ENCODE results near the gene UNC5C.
A peak's percentile ranks its signal among the peaks of the same experiment; 100 is the strongest.

The UNC5C gene

GRCh38 chr4:95548738-95549245 lies at the start of gene UNC5C:
TSS of gene UNC5C (minus strand) at chr4:95548973.
- ATAC-seq (no peak), DNase-seq (no peak)

DNA sequence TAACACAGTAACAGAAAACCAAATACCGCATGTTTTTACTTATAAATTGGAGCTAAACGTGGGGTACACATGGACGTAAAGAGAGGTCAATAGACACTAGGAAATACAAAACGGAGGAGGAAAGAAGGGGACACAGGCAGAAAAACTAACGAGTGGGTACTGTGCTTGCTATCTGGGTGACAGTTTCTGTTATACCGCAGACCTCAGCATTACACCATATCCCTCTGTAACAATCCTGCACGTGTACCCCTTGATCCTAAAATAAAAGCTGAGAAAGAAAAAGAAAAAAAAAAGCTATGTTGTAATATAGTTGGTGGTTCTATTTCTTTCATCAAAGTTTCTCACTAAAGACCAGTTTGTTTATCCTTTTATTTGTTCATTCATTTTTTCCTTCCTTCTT lies 47.9 kb upstream of the UNC5C start:
- DNase-seq = no peak
- no peak for ATAC-seq

GRCh38 chr4:95594629-95595028 lies 45.9 kb upstream of the UNC5C start:
- DNase-seq = no peak
- no peak for ATAC-seq

DNA sequence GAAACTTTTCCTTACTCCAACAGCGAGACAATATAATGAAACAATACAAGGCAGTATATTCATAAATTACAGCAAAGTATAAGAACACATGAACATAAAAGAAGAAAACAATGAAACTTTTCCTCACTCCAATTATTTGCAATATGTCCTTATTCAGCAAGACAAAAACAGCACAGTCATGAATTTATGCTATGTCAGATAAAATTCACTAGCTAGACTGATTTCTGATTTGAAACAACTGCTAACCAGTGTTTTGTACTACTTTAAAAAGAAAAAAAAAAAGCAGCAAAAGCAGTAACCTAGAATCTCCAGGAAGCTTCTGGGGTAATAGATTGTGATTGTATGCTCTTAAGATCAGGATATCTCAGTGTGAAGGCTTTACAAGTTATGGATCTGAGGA lies 45.2 kb upstream of the UNC5C start:
- ATAC-seq = no peak

GRCh38 chr4:95591278-95591677 lies 42.5 kb upstream of the UNC5C start:
- DNase-seq (no peak), ATAC-seq (no peak)

More for the DNA sequence above, 45.2 kb upstream of the UNC5C start:
- DNase-seq = no peak

DNA sequence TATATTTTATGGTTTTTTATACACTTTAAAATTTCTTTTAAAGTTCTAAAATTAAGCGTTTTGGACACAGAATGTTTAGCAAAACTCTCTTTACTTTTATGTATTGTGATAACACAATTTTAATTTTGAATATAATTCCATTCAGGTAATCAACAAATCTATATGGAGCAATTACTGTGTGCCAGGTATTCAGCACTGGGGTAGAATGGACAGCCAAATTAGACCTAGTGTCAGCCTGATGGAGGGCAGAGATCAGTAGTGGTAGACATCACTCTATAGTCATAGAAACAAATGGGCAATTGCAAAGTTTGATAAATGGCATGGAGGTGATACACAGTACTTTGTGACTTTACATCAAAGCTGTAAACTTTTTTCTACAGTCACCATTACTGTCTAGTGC lies 41.8 kb upstream of the UNC5C start:
- no peak for DNase-seq
- ATAC-seq = no peak

GRCh38 chr4:95585016-95585695 lies 36.4 kb upstream of the UNC5C start:
- DNase-seq (no peak), ATAC-seq (peak; percentile 23)

GRCh38 chr4:95580226-95580625 lies 31.5 kb upstream of the UNC5C start:
- ATAC-seq = no peak
- DNase-seq = no peak

GRCh38 chr4:95572304-95572991 lies 23.7 kb upstream of the UNC5C start:
- ATAC-seq (no peak), DNase-seq (no peak)

DNA sequence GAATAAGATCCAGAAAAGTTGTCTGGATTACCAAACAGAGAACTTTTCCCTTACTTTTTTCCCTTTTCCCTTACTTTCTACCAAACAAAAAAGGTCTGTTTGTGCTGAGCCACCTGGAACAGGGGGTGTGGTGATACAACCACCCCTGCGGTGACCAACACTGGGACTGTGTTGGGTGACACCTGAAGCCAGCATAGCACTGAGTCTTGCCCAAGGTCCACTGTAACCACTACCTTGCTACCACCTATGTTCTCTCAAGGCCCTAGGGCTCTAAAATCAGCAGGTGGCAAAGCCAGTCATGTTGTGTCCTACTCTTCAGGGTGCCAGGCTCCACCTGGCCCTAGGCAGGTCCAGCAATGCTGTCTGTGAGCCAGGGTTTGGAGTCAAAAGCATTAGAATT lies 22.8 kb upstream of the UNC5C start:
- ATAC-seq (no peak), DNase-seq (no peak)

DNA sequence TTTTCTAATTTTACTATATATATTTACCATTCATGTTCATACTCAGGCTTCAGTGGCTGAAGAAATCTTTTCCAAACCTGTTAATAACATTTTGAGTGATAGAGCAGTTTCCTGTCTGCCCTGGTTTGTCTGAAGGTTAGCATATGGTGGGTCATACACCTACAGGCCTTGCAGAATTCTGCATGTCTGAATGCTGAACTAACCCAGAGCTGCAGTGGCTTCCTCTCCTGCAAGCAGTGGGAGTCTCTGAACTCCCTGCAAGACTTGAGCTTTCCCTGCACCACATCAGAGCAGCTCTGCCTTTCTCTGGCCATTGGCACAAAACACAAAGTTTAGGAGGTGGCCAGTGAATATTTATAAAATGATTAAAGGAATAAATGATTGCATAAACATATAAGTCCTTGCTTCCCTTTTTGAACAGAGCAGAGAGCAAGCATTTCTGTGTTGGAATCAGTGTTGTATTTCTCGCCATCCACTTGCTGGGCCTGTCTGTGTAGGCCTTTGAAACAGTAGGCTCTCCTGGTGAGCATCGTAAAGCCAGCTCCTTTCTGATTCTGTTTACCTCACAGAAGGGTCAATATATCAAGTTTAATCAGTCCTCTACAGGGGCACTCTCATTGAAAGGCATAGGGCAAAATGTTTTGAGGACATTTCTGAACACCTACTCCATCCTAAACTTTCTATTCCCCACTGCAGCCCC lies 15.0 kb upstream of the UNC5C start:
- ATAC-seq (no peak), DNase-seq (no peak)

GRCh38 chr4:95560774-95561173 lies 12.0 kb upstream of the UNC5C start:
- DNase-seq = no peak
- no peak for ATAC-seq

- no peak for ATAC-seq
Observed at GRCh38 chr4:95556207-95556859, 7.6 kb upstream of the UNC5C start.

DNA sequence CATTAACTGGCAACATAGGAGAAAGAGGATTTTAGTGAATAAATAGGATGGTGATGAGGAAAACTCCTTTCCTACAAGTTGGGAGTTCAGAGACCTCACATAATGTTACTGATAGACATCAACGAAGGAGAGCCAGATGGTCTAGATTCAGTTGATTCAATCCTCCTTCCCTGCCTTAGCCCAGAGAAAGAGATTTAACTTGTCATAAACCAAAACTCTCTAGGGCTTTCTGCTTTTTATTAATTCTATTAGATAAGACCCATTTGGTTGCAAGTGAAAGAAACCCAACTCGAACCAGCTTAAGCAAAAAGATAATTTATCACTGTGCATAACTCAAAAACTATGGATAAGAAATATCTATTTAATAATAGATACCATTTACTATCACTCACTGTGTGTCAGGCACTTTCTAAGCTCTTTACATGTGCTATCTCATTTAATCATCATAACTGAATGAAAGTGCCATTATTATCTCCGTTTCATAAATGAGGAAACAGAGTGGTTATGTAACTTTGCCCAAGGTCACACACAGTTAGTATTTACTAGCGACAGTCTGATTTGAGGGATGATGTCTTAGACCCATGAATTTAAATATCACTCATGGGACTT lies 4.3 kb upstream of the UNC5C start:
- no peak for ATAC-seq
- DNase-seq = no peak

More at GRCh38 chr4:95556207-95556859, 7.6 kb upstream of the UNC5C start:
- no peak for DNase-seq

DNA sequence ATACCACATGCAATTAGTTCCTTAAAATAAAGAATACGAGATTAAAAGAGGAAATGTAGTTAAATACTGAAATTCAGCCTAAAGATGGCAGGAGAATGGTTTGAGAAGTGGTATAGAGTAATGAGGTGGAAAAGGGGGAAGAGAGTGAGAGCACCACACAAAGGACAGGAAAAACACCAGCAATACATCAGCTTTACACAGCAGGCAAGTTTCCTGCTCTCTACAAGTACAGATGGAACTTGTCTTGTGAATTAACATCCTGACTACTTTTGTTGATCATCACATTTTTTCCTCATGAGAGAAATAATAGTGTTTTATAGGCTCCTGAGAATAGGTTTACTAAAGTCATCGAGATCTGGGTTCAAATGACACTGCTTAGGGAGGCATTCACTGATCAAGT lies 2.9 kb upstream of the UNC5C start:
- ATAC-seq (no peak), DNase-seq (no peak)

GRCh38 chr4:95550115-95550987 lies 1.6 kb upstream of the UNC5C start:
- ATAC-seq = no peak
- DNase-seq = no peak

DNA sequence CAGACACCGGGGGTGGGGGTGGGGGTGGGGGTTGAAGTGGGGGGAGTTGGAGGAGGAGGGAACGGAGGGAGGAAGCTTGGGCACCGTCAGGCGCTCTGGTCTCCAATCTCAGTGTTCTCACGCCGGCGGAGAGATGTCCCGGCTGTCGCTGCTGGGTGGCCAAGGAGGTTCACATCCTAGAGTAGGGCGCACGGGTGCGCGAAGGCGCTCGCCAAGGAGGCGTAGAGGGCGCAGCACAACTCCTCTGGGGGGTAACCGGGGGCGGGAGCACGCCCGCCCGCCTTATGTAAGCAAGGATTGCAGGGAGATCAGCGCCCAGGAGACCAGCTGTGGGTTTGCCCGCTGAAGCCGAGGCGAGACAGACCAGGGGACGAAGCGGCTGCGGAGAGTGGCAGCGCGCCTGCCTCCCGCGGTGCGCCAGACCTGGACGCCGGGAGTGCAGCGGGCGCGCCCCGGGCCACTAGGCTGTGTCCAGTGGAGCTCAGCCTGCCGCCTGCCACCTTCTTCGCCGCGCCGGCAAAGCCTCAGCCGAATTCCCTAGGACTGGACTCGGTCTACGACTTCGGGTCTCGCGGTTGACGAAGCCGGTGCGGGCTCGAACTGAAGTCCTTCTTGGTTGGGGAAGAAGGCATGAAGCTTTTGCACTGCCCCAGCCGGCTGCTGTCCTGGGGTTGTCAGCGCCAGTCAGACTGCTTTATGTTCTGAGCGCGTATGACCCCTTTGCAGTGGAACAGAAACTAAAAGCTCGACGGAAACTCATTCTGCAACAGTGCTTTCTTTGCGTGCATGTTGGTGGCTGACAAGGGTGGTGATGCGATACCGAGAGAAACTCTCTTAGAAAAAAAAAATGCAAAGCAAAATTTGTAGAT lies 707 bp upstream of the UNC5C start:
- DNase-seq (peak; percentile 10), ATAC-seq (peak; percentile 44)

DNA sequence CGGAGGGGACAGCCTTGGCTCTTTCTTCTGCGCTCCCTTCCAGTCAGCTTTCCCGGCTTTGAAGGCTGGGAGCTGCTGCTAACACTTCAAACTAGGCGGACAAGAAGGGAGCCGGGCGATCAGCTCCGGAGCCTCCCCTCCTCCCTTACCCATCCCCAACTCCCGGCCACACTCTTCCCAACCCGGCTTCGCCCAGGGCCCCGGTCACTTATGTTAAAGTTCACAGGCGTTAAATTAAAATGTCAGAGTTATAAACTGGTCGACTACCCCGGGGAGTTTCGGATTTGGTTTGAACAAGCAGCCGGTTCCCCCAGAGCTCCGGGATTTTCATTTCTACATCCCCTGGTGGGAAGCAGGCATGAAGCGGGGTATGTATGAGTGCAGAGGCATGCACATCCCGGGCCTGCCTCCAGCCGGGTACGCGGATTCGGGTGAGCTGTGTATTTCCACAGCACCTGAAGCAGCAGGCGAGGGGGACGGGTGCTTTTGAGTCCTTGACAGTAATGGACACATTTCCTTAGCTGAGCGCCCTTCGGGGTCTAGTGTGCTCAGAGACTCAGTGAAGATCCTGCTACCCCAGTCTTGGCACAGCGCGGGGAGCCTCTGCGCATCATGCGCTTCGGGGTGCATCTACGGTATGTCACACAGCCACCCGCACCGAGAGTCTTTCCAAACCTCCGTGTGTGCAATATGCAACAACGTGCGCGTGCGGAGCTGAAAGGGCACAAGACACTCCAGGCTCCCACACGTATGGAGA lies 880 bp downstream of the UNC5C start:
- DNase-seq (no peak), ATAC-seq (peak; percentile 25)
